AG04449 (cell line): ENCODE results near the gene QPRT.

Experiments used
- CTCF ChIA-PET: fragments of 350-600 bp; formaldehyde crosslinking; extraction: SDS; loops from one replicate; lab custom pipeline; 2021; ENCODE audit warnings: antibody characterized with exemption; lab: Yijun Ruan, JAX
- POLR2A ChIA-PET: fragments of 400-600, 350-600 bp; formaldehyde crosslinking; extraction: SDS; loops from one replicate; lab custom pipeline; 2020; ENCODE audit warnings: antibody characterized with exemption, inconsistent platforms; lab: Yijun Ruan, JAX
- DNase-seq: peaks from one replicate; pipeline ENCODE4 v3.0.0-alpha.2; 2010; ENCODE audit warnings: low read depth, low spot score
- H3K4me3 ChIP-seq: 2 replicates; pipeline ENCODE4 v1.5.1; 2011; ENCODE audit warnings: low read depth, mild to moderate bottlenecking, control low read depth, low read length
- TF ChIP-seq, protein P1 (sequence below): IDR thresholded peaks from one replicate; pipeline ENCODE4 v1.5.1; 2011; ENCODE audit warnings: mild to moderate bottlenecking, moderate library complexity, low read length, control low read depth, inconsistent platforms; ENCODE audit not compliant: insufficient read depth; ENCODE audit errors: missing control alignments

Gene QPRT

DNA sequence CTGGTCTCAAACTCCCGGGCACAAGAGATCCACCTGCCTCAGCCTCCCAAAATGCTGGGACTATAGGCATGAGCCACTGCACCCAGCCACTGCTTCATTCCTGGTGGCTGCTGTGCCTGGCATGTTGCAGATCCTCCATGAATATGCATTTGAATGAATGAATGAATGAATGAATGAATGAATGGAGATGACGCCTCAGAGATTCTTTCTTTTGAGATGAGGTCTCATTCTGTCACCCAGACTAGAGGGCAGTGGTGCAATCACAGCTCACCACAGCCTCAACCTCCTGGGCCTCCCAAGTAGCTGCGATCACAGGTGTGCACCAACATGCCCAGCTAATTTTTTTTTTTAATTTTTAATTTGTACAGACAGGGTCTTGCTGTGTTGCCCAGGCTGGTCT is 10.7 kb upstream of the QPRT start:
- ChIA-PET POLR2A (no interaction called here), CTCF (no interaction called here)
- no peak overlapping the region for H3K4me3 ChIP-seq
- TF ChIP-seq, protein P1, sequence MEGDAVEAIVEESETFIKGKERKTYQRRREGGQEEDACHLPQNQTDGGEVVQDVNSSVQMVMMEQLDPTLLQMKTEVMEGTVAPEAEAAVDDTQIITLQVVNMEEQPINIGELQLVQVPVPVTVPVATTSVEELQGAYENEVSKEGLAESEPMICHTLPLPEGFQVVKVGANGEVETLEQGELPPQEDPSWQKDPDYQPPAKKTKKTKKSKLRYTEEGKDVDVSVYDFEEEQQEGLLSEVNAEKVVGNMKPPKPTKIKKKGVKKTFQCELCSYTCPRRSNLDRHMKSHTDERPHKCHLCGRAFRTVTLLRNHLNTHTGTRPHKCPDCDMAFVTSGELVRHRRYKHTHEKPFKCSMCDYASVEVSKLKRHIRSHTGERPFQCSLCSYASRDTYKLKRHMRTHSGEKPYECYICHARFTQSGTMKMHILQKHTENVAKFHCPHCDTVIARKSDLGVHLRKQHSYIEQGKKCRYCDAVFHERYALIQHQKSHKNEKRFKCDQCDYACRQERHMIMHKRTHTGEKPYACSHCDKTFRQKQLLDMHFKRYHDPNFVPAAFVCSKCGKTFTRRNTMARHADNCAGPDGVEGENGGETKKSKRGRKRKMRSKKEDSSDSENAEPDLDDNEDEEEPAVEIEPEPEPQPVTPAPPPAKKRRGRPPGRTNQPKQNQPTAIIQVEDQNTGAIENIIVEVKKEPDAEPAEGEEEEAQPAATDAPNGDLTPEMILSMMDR, result no peak
- no peak for DNase-seq

DNA sequence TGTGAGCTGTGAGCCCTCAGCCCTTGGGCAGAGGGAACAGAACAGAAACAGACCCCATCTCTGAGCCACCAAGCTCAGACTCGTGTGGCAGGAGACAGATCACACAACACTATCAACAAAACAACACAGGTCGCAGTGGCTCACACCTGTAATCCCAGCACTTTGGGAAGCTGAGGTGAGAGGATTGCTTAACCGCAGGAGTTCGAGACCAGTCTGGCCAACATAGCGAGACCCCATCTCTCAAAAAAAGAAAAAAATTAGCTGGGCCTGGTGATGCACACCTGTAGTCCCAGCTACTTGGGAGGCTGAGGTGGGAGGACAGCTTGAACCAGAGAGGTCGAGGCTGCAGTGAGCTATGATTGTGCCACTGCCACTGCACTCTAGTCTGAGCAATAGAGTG is 5.5 kb upstream of the QPRT start:
- TF ChIP-seq, protein P1, result no peak
- H3K4me3 ChIP-seq, result no peak overlapping the region
- POLR2A ChIA-PET, result no interaction called here
- CTCF ChIA-PET, result interaction anchor here (0.6 kb wide), 1 partner anchor 26 kb away, joined by 3 read pairs; no protein-coding TSS in a partner anchor
- DNase-seq, result no peak

DNA sequence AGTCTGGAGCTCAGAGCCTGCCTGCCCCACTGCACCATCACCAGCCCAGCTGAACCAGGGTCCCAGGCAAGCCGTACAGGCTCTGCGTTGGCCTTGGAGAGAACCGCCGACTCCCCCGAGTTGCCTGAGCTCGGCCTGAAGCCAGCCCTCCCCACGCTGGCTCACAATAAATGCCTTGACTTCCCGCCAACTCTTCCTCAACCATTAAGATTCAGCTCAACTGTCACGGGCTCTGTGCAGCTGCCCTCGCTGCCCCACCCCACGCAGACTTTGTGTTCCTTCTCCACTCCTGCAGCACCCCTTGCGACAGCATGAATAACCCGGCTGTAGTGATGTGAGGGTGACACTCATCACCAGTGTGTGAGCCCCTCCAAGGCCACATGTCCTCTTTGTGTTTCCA is 4.8 kb upstream of the QPRT start:
- DNase-seq, result no peak
- H3K4me3 ChIP-seq, result no peak overlapping the region
- POLR2A ChIA-PET, result no interaction called here
- TF ChIP-seq, protein P1, result no peak
- CTCF ChIA-PET, result interaction anchor here (0.6 kb wide), 2 partner anchors 21 to 26 kb away, joined by 3 to 4 read pairs; no protein-coding TSS in a partner anchor

DNA sequence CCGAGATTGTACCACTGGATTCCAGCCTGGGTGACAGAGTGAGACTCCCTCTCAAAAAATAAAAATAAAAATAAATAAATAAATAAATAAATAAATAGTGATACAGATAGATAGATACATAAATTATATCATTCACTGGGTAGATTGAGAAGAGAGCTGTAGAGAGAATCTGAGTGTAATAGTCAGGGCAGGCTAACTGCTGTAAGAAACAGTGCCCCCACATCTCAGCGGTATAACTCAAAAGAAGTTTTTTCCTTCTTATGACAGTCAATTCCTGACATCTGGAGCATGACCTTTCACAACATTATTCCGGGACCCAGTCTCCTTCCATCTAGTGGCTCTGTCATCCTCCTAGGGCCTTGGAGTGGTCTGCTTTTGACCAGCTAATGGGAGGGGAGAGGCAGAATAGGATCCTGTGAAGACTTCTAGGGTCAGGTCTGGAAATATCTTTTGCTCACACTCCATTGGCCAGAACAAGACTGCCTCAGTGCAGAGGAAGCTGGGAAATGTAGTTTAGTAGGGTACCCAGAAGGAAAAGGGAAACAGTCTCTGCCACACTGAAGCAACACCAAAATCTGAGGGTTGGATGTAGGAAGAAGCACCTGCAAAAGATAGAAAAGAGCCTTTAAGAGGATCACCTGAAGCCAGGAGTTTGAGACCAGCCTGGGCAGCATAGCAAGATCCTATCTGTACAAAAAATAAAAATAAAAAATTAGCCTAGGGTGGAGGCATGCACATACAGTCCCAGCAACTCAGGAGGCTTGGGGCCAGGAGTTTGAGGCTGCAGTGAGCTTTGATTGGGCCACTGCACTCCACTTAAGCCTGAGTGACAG is 3.0 kb upstream of the QPRT start:
- no peak for DNase-seq
- TF ChIP-seq, protein P1, result no peak
- POLR2A ChIA-PET, result interaction anchor here (0.6 kb wide), 1 partner anchor 146 kb away, joined by 3 read pairs; no protein-coding TSS in a partner anchor
- no peak overlapping the region for H3K4me3 ChIP-seq
- CTCF ChIA-PET, result interaction anchor here (0.7 kb wide), 1 partner anchor 49 kb away, joined by 3 read pairs; no protein-coding TSS in a partner anchor

DNA sequence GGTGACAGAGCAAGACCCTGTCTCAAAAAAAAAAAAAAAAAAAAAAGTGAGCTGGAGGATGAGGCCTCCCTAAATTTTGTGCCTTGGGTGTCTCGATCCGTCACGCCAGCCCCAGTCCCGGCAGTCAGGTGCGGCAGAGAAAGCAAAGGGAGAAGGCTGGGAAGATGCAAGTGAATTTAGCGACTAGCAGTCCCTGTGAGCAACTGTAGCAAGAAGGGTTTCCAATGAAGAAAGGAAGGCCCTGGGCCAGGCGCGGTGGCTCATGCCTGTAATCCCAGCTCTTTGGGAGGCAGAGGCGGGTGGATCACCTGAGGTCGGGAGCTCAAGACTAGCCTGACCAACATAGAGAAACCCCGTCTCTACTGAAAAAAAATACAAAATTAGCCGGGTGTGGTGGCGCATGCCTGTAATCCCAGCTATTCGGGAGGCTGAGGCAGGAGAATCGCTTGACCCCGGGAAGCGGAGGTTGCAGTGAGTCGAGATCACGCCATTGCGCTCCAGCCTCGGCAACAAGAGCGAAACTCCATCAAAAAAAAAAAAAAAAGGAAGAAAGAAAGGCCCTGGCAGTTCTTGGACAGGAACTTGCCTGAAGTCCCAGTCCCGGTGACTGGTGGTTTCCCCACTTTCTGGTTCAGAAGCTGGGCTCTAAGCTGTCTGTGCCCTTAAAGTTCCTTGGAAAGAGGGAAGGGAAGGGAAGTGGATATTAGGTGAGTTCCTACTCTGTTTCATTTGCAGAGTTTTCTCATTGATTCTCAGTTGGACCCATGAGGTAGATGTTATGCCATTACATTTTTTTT is 1.8 kb upstream of the QPRT start:
- CTCF ChIA-PET, result interaction anchor here (0.7 kb wide), 2 partner anchors 23 to 48 kb away, joined by 3 read pairs; no protein-coding TSS in a partner anchor

More for the DNA sequence above, 1.8 kb upstream of the QPRT start:
- H3K4me3 ChIP-seq, result no peak overlapping the region
- no peak for DNase-seq
- POLR2A ChIA-PET, result no interaction called here
- TF ChIP-seq, protein P1, result no peak
